Body of pancreas (tissue), 4 donors: ENCODE results near the gene CLDN14.

Experiments
- POLR2A ChIP-seq, 3 donors: fragments of 450-650 bp; IDR thresholded peaks; one replicate each; pipeline ENCODE4 v1.6.1; 2016; ENCODE audit warnings: antibody characterized with exemption in 3 of 3, mild to moderate bottlenecking in 2 of 3
- TF ChIP-seq, protein P1 (sequence below), 7 experiments: fragments of 450-650 bp in 4 of 7; fragments of 200-600 bp in 3 of 7; sonication (generic) in 3 of 7; IDR thresholded peaks; one replicate each; pipeline ENCODE4 v1.5.1; 2016 to 2019; ENCODE audit warnings: antibody characterized with exemption in 7 of 7

DNA sequence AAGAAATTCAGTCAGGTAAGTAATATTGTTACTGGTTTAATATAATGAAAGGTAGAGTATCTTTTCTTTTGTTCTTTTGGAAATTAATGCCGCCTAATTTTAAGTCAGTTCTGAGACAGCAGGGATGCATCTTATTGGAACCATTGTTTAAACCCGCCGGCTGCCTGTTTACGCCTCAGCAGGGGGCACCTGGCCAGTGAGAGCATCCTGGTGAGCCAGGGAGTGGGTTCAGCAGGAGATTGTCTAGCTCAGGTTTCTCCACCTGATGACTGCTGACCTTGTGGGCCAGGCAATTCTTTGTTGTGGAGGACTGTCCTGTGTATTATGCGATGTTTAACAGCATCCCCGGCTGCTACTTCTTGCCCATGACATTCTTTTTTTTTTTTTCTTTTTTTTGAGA is 64.5 kb downstream of the CLDN14 start:
- TF ChIP-seq, protein P1, sequence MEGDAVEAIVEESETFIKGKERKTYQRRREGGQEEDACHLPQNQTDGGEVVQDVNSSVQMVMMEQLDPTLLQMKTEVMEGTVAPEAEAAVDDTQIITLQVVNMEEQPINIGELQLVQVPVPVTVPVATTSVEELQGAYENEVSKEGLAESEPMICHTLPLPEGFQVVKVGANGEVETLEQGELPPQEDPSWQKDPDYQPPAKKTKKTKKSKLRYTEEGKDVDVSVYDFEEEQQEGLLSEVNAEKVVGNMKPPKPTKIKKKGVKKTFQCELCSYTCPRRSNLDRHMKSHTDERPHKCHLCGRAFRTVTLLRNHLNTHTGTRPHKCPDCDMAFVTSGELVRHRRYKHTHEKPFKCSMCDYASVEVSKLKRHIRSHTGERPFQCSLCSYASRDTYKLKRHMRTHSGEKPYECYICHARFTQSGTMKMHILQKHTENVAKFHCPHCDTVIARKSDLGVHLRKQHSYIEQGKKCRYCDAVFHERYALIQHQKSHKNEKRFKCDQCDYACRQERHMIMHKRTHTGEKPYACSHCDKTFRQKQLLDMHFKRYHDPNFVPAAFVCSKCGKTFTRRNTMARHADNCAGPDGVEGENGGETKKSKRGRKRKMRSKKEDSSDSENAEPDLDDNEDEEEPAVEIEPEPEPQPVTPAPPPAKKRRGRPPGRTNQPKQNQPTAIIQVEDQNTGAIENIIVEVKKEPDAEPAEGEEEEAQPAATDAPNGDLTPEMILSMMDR (IDR thresholded peaks at IDR 0.05): no peak
- no peak for TF ChIP-seq POLR2A (IDR thresholded peaks at IDR 0.05)
